Cardiac ventricle fibroblast (primary cell): ENCODE results near the gene ZNF738. TPM values are rescaled to one million over a fixed set of nuclear protein-coding genes. Genes with fewer than 3 reads are reported as not detected.

ENCODE experiments used
- total RNA-seq: library from RNA; depleted of rRNA; stranded (reverse); fragments of >200 nt; gene quantifications from 2 replicates; pipeline ENCODE4 v1.2.3, GENCODE V29; 2015

ZNF738 gene
- total RNA-seq = 2.6 and 2.7 TPM in 2 replicates

DNA sequence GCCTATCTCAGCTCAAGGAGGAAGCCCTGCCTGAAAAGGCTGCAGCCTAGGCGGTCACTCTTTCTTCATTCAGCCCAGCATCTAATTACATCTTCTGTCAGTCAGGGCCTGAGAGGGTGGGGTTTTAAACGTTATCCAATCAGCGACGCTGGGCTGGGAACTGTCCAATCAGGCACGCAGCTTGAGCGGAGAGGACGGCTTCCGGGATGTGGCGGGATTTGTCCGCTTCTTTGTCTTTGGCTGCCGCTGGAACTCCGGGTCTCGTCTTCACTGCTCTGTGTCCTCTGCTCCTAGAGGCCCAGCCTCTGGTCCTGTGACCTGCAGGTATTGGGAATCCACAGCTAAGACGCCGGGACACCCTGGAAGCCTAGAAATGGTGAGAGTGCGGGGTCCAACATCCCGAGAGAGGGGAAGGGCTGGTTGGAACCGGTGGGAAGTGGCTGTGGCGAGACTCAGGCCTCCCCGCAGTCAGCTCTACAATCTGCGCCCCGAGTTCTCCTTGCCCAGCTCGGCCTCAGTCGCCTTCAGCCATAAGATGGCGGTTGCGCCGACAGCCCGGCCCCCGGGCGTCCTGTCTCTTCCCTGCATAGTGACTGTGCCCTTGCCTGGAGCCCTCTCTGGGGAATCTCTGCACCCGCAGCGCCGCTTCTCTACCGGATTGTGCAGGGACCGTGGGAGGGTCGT lies at the start of gene ZNF738:
Gene ZNF738, plus strand, starts transcription at position 233 of the 684 bp plus-strand sequence. Its CDS starts 141 bp downstream, at position 374.

GRCh38 chr19:21328885-21329605 lies 29.8 kb upstream of the ZNF738 start, which contains the start of gene ZNF708:
Gene ZNF708 (minus strand): TSS chr19:21329410. CDS start chr19:21329212, 198 bp downstream.

DNA sequence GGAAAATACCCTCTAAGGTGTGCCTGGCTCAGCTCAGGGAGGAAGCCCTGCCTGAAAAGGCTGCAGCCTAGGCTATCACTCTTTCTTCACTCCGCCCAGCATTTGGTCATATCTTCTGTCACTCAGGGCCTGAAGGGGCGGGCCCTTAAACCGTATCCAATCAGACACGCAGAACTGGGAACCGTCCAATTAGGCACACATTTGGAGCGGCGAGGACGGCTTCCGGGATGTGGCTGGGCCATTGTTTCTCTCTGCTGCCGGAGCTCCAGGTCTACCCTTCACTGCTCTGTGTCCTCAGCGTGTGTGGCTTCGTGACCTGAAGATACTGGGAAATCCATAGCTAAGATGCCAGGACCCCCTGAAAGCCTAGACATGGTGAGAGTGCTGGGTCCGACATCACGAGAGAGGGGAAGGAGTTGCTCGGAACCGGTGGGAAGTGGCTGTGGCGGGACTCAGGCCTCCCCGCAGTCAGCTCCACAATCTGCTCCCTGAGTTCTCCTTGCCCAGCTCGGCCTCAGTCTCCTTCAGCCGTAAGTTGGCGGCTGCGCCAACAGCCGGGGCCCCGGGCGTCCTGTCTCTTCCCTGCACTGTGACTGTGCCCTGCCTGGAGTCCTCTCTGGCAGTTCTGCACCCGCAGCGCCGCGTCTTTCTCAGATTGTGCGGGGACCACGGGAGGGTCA lies 38.2 kb downstream of the ZNF738 start, which contains the start of gene ZNF493:
Gene ZNF493, plus strand, starts transcription at position 241 of the 680 bp plus-strand sequence. Its CDS starts 105 bp downstream, at position 346.

Other genes with a start within 250 kb of the ZNF738 start
- gene ZNF431, start 217.0 kb upstream of the ZNF738 start, total RNA-seq = 5.6 and 7.4 TPM in 2 replicates
- gene ZNF708, start 29.6 kb upstream of the ZNF738 start, total RNA-seq = 5.6 and 7.0 TPM in 2 replicates
- gene ZNF493, start 38.1 kb downstream of the ZNF738 start, total RNA-seq = 8.6 and 11.4 TPM in 2 replicates
- gene ZNF429, start 146.6 kb downstream of the ZNF738 start, total RNA-seq = 4.0 and 7.1 TPM in 2 replicates